Loucy (cell line): ENCODE data around the gene PRKN.

ENCODE experiments used
- H2AFZ ChIP-seq: fragments of 200-600 bp; sonication (generic); 2 replicates; pipeline ENCODE4 v1.6.0; 2016; ENCODE audit warnings: antibody characterized with exemption, mild to moderate bottlenecking, low read length, moderate library complexity
- H3F3A ChIP-seq: fragments of 200-600 bp; 2 replicates; pipeline ENCODE4 v1.6.0; 2016; ENCODE audit warnings: antibody characterized with exemption, low read depth, mild to moderate bottlenecking
- H3K27me3 ChIP-seq: fragments of 200-600 bp; sonication (generic); 2 replicates; pipeline ENCODE4 v1.6.1; 2014; ENCODE audit warnings: low read length, mild to moderate bottlenecking; ENCODE audit not compliant: insufficient read depth, poor library complexity, severe bottlenecking
- H3K36me3 ChIP-seq: fragments of 200-600 bp; sonication (generic); 2 replicates; pipeline ENCODE4 v1.6.1; 2016; ENCODE audit warnings: low read length; ENCODE audit not compliant: insufficient read depth
- H3K4me1 ChIP-seq: fragments of 200-600 bp; sonication (generic); 2 replicates; pipeline ENCODE4 v1.5.1; 2014; ENCODE audit warnings: low read length, mild to moderate bottlenecking; ENCODE audit not compliant: insufficient read depth, poor library complexity, severe bottlenecking
- H3K4me2 ChIP-seq: fragments of 200-600 bp; sonication (generic); 2 replicates; pipeline ENCODE4 v1.6.0; 2014; ENCODE audit warnings: antibody characterized with exemption, low read length, low read depth, mild to moderate bottlenecking; ENCODE audit not compliant: poor library complexity, severe bottlenecking
- H3K4me3 ChIP-seq: fragments of 200-600 bp; sonication (generic); 2 replicates; pipeline ENCODE4 v1.5.1; 2014; ENCODE audit warnings: low read length, mild to moderate bottlenecking, mixed read lengths; ENCODE audit not compliant: poor library complexity, severe bottlenecking
- H3K79me2 ChIP-seq: fragments of 200-600 bp; sonication (generic); 2 replicates; pipeline ENCODE4 v1.6.1; 2014; ENCODE audit warnings: low read length; ENCODE audit not compliant: insufficient read depth
- H3K9ac ChIP-seq: fragments of 200-600 bp; sonication (generic); 2 replicates; pipeline ENCODE4 v1.6.0; 2014; ENCODE audit warnings: mild to moderate bottlenecking, low read depth, low read length, moderate library complexity; ENCODE audit not compliant: poor library complexity, severe bottlenecking
- H3K9me2 ChIP-seq: fragments of 200-600 bp; sonication (generic); replicated peaks from 2 replicates; pipeline ENCODE4 v1.6.1; 2016; ENCODE audit warnings: low read depth, low read length, mixed read lengths
- H3K9me3 ChIP-seq: fragments of 200-600 bp; sonication (generic); 2 replicates; pipeline ENCODE4 v1.6.1; 2014; ENCODE audit warnings: mild to moderate bottlenecking, antibody characterized with exemption, low read length, low read depth; ENCODE audit not compliant: insufficient read depth
- H4K20me1 ChIP-seq: fragments of 200-600 bp; sonication (generic); 2 replicates; pipeline ENCODE4 v1.6.0; 2014; ENCODE audit warnings: antibody characterized with exemption, low read length, mild to moderate bottlenecking; ENCODE audit not compliant: insufficient read depth, poor library complexity, severe bottlenecking
- EZH2phosphoT487 ChIP-seq: fragments of 200-600 bp; IDR thresholded peaks from 2 replicates; pipeline ENCODE4 v1.6.1; 2018; ENCODE audit warnings: antibody characterized with exemption, mild to moderate bottlenecking, moderate library complexity, borderline replicate concordance
- TF ChIP-seq, protein P1 (sequence below): fragments of 200-600 bp; sonication (generic); conservative IDR thresholded peaks from 2 replicates; pipeline ENCODE4 v1.5.1; 2014; ENCODE audit warnings: mild to moderate bottlenecking, antibody characterized with exemption, low read length

The PRKN gene

GRCh38 chr6:161452241-161452640 lies 1275.3 kb downstream of the PRKN start:
- Histone ChIP-seq H3K27me3 (no peaks in the 10 kb centered on the region), H3K4me3 (no peak overlapping the region), H3K36me3 (no peaks in the 10 kb centered on the region), H3F3A (no peaks in the 10 kb centered on the region), H3K4me1 (no peaks in the 10 kb centered on the region), H3K4me2 (no peak overlapping the region), H3K9me3 (no peaks in the 10 kb centered on the region), H3K9me2 (no peaks in the 10 kb centered on the region), H3K79me2 (no peaks in the 10 kb centered on the region), H3K9ac (no peak overlapping the region), H4K20me1 (no peaks in the 10 kb centered on the region), H2AFZ (no peak overlapping the region)
- TF ChIP-seq, protein P1, sequence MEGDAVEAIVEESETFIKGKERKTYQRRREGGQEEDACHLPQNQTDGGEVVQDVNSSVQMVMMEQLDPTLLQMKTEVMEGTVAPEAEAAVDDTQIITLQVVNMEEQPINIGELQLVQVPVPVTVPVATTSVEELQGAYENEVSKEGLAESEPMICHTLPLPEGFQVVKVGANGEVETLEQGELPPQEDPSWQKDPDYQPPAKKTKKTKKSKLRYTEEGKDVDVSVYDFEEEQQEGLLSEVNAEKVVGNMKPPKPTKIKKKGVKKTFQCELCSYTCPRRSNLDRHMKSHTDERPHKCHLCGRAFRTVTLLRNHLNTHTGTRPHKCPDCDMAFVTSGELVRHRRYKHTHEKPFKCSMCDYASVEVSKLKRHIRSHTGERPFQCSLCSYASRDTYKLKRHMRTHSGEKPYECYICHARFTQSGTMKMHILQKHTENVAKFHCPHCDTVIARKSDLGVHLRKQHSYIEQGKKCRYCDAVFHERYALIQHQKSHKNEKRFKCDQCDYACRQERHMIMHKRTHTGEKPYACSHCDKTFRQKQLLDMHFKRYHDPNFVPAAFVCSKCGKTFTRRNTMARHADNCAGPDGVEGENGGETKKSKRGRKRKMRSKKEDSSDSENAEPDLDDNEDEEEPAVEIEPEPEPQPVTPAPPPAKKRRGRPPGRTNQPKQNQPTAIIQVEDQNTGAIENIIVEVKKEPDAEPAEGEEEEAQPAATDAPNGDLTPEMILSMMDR: no peak
- no peak for TF ChIP-seq EZH2phosphoT487

DNA sequence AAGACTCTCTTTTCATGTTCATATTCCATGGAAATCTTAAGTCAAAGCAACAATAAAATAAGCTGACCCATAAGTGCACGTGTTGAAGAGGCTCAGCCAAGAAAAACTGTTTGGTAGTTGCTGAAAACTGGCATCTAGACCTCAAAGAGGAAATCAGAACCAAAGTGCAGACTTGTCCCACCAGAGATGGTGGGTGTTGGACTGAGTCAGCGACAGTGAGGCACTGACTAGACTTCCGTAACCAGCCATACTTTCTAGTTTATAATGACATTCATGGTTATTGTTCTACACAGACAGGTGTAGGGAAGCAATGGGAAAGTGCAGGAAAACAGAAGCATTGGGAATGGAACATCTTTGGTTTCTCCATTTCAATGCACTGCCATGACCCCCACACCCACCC lies 1278.0 kb downstream of the PRKN start:
- H3K4me1 ChIP-seq: no peaks in the 10 kb centered on the region
- no peaks in the 10 kb centered on the region for H3K79me2 ChIP-seq
- H3K36me3 ChIP-seq: no peaks in the 10 kb centered on the region
- H3K4me2 ChIP-seq: no peak overlapping the region
- no peaks in the 10 kb centered on the region for H4K20me1 ChIP-seq
- H2AFZ ChIP-seq: no peak overlapping the region
- H3K9ac ChIP-seq: no peak overlapping the region
- H3K4me3 ChIP-seq: no peak overlapping the region
- TF ChIP-seq, protein P1: no peak
- TF ChIP-seq EZH2phosphoT487: no peak
- no peaks in the 10 kb centered on the region for H3F3A ChIP-seq
- no peaks in the 10 kb centered on the region for H3K27me3 ChIP-seq
- no peaks in the 10 kb centered on the region for H3K9me2 ChIP-seq
- no peaks in the 10 kb centered on the region; the same call in 1 of the 2 replicates for H3K9me3 ChIP-seq

- no peak overlapping the region for H3K4me3 ChIP-seq
- no peaks in the 10 kb centered on the region; the same call in 1 of the 2 replicates for H3K9me3 ChIP-seq
- no peaks in the 10 kb centered on the region for H3K36me3 ChIP-seq
- no peaks in the 10 kb centered on the region for H3F3A ChIP-seq
- no peaks in the 10 kb centered on the region for H3K9me2 ChIP-seq
- no peaks in the 10 kb centered on the region for H3K4me1 ChIP-seq
- no peak overlapping the region for H2AFZ ChIP-seq
- no peak overlapping the region for H3K9ac ChIP-seq
- no peak for TF ChIP-seq EZH2phosphoT487
- TF ChIP-seq, protein P1: no peak
- no peak overlapping the region for H3K4me2 ChIP-seq
- H3K27me3 ChIP-seq: no peaks in the 10 kb centered on the region
- H3K79me2 ChIP-seq: no peaks in the 10 kb centered on the region
- no peaks in the 10 kb centered on the region for H4K20me1 ChIP-seq
Observed at GRCh38 chr6:161446949-161447348, 1280.6 kb downstream of the PRKN start.
